Measurements from ENCODE around the gene GATA2. TPM values are rescaled to one million over a fixed set of nuclear protein-coding genes. Genes with fewer than 3 reads are reported as not detected.

The GATA2 gene
- total RNA-seq, 1 donor from 2014 or later: not detected

DNA sequence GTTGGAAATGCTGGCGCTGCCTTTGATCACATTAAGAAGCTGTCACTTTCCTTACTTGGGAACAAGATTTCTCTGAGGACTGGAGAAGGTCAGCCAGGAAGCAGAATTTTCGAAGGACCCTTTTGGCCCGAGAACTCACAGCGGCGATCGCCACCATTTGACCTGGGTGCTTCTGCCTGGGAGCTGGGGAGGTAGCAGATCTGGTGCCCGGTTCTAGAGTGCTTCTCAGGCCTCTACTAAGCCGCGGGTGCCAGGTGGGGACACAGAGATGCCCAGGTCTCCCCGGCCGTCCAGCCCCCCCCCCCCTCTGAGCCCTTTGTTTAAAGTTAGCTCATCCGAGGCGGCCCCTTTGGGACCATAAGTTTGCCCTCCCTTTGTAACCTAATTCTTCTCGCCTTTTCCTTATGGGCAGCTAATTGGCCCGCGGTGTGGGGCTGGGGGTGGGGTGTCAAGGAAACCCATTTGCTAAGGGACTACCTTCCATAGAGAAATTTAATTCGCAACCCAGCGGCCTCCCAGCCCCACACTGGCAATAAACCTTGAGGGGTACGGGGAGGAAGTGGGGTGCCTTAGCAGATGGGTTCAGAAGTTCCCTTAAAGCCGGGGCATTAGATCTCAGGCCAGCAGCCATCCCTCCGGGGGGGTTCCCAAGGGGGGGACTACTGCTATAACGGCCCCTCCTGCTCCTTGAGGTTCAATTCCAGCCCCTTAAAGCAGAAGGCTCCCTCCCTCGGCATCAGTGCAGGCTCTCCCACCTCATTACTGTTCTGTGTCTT, 1.9 kb downstream of the GATA2 start:
- DNase-seq (no peak), ATAC-seq (ENCODE audit: low read depth) (no peak)
- Mint-ChIP-seq H3K27ac (no peak overlapping the region), H3K27me3 (peaks cover 55% of the 10 kb centered on the region), H3K9me3 (no peaks in the 10 kb centered on the region), H3K36me3 (ENCODE audit: low read depth) (no peaks in the 10 kb centered on the region), H3K4me1 (peaks cover 46% of the 10 kb centered on the region), H3K4me3 (no peak overlapping the region)
- TF ChIP-seq, protein P1, sequence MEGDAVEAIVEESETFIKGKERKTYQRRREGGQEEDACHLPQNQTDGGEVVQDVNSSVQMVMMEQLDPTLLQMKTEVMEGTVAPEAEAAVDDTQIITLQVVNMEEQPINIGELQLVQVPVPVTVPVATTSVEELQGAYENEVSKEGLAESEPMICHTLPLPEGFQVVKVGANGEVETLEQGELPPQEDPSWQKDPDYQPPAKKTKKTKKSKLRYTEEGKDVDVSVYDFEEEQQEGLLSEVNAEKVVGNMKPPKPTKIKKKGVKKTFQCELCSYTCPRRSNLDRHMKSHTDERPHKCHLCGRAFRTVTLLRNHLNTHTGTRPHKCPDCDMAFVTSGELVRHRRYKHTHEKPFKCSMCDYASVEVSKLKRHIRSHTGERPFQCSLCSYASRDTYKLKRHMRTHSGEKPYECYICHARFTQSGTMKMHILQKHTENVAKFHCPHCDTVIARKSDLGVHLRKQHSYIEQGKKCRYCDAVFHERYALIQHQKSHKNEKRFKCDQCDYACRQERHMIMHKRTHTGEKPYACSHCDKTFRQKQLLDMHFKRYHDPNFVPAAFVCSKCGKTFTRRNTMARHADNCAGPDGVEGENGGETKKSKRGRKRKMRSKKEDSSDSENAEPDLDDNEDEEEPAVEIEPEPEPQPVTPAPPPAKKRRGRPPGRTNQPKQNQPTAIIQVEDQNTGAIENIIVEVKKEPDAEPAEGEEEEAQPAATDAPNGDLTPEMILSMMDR (IDR thresholded peaks at IDR 0.05): no peak
- ChIA-PET CTCF (no interaction called here), POLR2A (interaction anchor here (0.7 kb wide), 1 partner anchor 9 kb away, joined by 3 read pairs; no protein-coding TSS in a partner anchor)
- intact Hi-C loops (cut with micrococcal nuclease): loop anchor here (5.0 kb wide), 1 partner anchor 116 kb away; no protein-coding TSS in a partner anchor

DNA sequence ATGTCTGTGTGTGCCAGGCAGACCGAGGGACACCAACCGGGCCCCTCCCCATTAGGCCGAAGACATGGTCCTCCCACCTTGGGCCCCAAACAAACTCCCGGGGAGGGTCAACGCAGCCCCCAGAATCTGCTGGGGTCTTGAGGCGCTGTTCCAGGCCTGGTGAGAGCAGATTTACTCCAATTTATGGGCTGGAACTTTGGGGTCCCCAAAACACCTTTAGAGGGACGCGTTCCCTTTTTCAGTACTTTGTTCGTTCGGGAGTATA, 2.4 kb downstream of the GATA2 start:
- no peaks in the 10 kb centered on the region for H3K36me3 Mint-ChIP-seq (ENCODE audit: low read depth)
- H3K27ac Mint-ChIP-seq: no peak overlapping the region
- DNase-seq (no peak), ATAC-seq (ENCODE audit: low read depth) (no peak)
- TF ChIP-seq, protein P1 (IDR thresholded peaks at IDR 0.05): no peak
- intact Hi-C loops (cut with micrococcal nuclease): loop anchor here (5.0 kb wide), 1 partner anchor 117 kb away; no protein-coding TSS in a partner anchor
- H3K4me1 Mint-ChIP-seq: peaks cover 46% of the 10 kb centered on the region
- H3K27me3 Mint-ChIP-seq: peaks cover 54% of the 10 kb centered on the region
- H3K4me3 Mint-ChIP-seq: no peak overlapping the region
- no peaks in the 10 kb centered on the region for H3K9me3 Mint-ChIP-seq
- CTCF ChIA-PET: interaction anchor here (0.8 kb wide), 1 partner anchor 64 kb away, joined by 3 read pairs; no protein-coding TSS in a partner anchor
- POLR2A ChIA-PET: no interaction called here

DNA sequence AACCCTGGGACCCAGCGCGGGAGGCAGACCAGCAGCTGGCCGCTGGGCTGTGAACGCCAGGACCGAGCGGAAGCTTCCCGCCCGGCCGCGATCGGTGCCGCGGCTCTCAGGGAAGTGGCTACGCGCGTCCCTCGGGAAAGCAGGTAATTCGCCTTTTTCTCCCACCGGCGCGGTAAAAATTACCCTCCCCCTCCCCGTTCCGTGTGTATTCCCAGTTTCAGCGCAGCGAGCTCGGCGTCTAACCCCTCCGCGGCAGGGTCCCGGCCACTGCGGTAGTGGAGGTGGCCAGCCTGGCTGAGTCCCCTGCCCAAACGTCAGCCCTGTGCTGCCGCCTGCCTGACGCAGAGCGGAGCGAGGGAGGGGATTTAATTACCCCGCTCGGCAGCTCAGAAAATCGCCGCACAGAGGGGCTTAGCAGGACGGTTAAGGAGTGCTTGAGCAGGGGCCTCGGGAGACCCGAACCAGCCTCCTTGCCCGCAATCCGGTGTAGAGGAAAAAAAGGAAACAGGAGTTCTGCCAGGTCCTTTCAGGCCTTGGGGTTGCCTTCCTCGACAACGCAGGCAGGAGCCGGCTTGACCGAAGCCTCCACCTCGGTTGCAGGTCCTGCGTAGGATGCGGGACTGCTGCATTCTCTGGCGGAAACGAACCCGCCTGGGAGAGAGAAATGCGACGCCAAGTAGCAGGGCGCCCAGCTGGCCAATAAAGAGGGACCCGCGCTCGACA, 2.9 kb downstream of the GATA2 start:
- DNase-seq (peak; percentile 29), ATAC-seq (ENCODE audit: low read depth) (no peak)
- H3K4me1 Mint-ChIP-seq: peaks cover 46% of the 10 kb centered on the region
- TF ChIP-seq, protein P1 (IDR thresholded peaks at IDR 0.05): no peak
- ChIA-PET POLR2A (no interaction called here), CTCF (interaction anchor here (0.8 kb wide), 1 partner anchor 64 kb away, joined by 3 read pairs; no protein-coding TSS in a partner anchor)
- intact Hi-C loops (cut with micrococcal nuclease): loop anchor here (5.0 kb wide), 1 partner anchor 117 kb away; no protein-coding TSS in a partner anchor
- H3K36me3 Mint-ChIP-seq (ENCODE audit: low read depth): no peaks in the 10 kb centered on the region
- no peaks in the 10 kb centered on the region for H3K9me3 Mint-ChIP-seq
- H3K4me3 Mint-ChIP-seq: peak overlapping the region; percentile 78
- H3K27ac Mint-ChIP-seq: no peak overlapping the region
- peaks cover 54% of the 10 kb centered on the region for H3K27me3 Mint-ChIP-seq

DNA sequence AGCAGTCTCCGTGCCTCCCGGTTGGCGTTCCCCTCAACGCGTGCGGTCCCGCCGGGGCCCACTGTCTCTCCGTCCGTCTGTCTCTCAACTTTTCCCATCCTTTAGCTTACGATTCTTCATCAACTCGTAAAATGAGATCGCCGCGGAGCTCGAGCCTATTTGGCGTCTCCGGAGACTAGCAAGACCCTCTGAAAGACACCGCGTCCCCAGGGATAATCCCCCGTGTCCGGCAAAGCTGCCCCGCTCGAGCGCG, 3.4 kb downstream of the GATA2 start:
- H3K9me3 Mint-ChIP-seq: no peaks in the 10 kb centered on the region
- ATAC-seq (ENCODE audit: low read depth): no peak
- CTCF ChIA-PET: no interaction called here
- peaks cover 48% of the 10 kb centered on the region for H3K4me1 Mint-ChIP-seq
- peaks cover 55% of the 10 kb centered on the region for H3K27me3 Mint-ChIP-seq
- no peak overlapping the region for H3K27ac Mint-ChIP-seq
- POLR2A ChIA-PET: interaction anchor here (0.6 kb wide), 1 partner anchor 438 kb away, joined by 3 read pairs; no protein-coding TSS in a partner anchor
- no peak for DNase-seq
- intact Hi-C loops (cut with micrococcal nuclease): no loop called here
- H3K4me3 Mint-ChIP-seq: peak overlapping the region; percentile 78
- no peaks in the 10 kb centered on the region for H3K36me3 Mint-ChIP-seq (ENCODE audit: low read depth)
- TF ChIP-seq, protein P1 (IDR thresholded peaks at IDR 0.05): no peak

DNA sequence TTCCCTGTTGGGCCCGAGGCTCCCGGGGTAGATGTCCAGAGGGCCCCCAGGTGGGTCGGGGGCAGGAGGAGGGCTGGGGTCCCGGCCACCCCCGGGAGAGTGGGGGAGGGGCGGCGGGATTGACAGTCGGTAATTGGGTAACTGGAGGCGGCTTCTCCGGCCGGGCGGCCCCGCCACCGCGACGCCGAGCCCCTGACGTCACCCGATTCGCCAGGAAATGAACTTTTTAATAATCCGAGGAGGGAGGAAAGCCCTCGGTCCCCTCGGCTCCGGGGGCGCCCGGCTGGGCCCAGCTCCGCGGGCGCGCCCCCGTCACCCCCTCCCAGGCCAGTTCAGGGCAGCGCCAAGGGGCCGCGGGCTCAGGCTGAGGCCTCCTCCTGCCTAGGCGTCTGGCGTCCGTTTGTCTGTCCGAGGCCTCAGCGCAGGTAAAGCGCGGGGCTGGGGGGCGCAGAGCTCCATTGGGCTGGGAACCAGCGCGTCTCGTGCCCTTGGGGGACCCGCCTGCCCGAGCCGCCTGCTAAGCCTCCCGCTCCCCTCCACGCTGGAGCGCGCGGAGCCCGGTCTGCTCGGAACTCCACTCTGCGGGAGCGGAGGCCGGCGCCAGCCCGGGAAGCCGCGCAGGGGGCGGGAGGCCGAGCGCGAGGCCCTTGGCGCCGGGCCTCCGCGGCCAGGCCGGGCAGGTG, 3.9 kb downstream of the GATA2 start:
- Mint-ChIP-seq H3K36me3 (ENCODE audit: low read depth) (no peaks in the 10 kb centered on the region), H3K27me3 (peaks cover 54% of the 10 kb centered on the region), H3K4me1 (peaks cover 48% of the 10 kb centered on the region), H3K27ac (no peak overlapping the region), H3K4me3 (peak overlapping the region; percentile 54), H3K9me3 (no peaks in the 10 kb centered on the region)
- ATAC-seq (ENCODE audit: low read depth) (no peak), DNase-seq (no peak)
- intact Hi-C loops (cut with micrococcal nuclease): no loop called here
- TF ChIP-seq, protein P1 (IDR thresholded peaks at IDR 0.05): no peak
- ChIA-PET POLR2A (interaction anchor here (0.5 to 0.6 kb wide), 2 partner anchors 10 to 437 kb away, joined by 3 read pairs; no protein-coding TSS in a partner anchor), CTCF (no interaction called here)

Data from activated B cell treated with CpG ODN at 0.5 μM for 24 hours (primary cell).